NCI-H2107 (cell line): ENCODE data around the gene PHF21A.

Experiments used
- DNase-seq: peaks from one replicate; lab custom pipeline; 2025; lab: John Stamatoyannopoulos, UW

PHF21A gene

DNA sequence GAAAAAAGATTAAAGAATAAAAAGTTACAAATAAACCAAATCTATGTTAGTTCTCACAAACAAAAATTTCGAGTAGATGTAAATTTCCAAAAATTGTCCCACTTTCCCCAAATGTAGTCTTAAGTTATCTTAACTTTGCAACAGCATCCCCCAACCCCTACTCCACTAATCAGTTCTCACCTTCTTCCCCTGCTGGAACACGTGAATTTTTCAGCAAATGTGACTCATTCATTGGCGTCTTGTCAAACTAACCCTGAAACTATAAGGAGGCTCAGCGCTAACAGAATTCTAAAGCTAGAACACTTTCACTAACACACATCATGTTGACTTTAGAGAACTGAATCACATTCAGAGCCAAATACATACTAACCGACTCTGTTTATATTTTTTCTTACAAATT is 46.1 kb downstream of the PHF21A start:
- no peak for DNase-seq

- DNase-seq = no peak
Observed at GRCh38 chr11:46073632-46074031, 47.6 kb downstream of the PHF21A start.

DNA sequence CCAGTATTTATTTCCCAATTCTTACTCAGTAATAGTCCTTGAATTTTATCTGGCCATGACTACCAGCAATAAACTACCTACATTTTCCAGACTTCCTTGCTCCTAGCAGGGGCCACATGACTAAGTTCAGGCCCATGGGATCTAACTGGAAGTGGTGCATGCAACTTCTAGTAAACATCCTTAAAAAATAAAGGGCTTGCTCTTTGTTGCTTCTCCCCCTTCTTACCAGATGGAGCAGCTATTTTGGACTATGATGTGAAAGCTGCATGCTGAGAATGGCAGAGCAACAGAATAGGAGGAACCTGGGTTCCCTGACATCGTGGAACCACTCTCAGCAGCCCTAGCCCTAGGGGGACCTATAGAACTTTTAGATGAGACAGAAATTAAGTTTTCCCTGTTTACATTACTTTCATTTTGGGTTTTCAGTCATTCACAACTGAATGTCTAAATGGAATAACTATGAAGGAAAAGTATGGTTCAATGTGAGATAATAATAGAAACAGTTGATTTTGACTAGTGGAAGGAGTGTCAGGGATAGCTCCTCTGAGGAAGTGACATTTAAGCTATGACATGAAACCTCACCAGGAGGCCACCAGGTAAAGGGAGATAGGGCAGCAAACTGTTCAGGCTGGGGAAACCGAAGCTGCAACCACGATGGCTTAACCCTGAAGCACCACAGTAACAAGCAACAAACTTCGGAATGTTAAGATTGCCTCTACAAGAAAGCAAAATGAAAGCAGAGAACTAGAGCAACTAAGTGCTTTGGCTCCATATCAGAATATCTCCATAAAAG is 48.9 kb downstream of the PHF21A start:
- DNase-seq = no peak

GRCh38 chr11:46071091-46071490 is 50.2 kb downstream of the PHF21A start:
- DNase-seq = no peak

- DNase-seq = no peak
Observed at GRCh38 chr11:46069595-46069994, 51.7 kb downstream of the PHF21A start.

- no peak for DNase-seq
Observed at GRCh38 chr11:46066335-46066734, 54.9 kb downstream of the PHF21A start.

GRCh38 chr11:46065681-46066080 is 55.6 kb downstream of the PHF21A start:
- no peak for DNase-seq

DNA sequence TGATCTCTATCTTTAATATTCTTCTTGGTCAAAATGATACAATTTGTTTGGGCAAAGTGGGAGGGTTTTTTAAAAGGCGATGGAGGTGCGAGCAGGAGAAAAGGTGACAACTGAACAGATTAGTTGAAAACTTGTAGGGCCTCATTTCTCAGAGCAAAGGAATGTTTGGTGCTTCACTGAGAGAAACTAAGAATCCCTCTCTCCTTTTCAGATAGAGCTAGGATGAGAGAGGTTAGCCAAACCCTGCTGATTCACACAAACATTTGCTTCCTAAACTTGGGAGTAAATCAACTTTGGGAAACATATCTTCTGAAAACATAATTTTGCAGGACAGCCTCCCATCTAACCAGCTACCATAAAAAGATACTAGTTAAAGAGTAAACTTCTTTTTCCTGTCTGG is 57.0 kb downstream of the PHF21A start:
- no peak for DNase-seq

DNA sequence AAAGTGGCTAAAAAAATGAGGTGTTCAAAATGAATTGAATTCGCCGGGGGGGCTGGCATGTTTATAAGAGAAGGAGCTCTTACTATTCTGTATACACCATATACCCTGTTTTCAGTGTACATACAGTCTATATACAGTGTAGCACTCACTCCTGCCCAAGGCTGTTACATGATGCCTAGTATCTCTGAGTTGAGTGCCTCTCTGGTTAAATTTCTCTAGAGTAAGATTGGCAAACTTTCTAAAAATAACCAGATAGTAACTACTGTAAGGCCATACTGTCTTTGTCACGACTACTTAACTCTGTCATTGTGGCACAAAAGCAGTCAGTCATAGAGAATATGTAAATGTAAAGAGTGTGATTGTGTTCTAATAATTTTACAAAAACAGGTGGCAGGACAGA is 58.1 kb downstream of the PHF21A start:
- DNase-seq = no peak

DNA sequence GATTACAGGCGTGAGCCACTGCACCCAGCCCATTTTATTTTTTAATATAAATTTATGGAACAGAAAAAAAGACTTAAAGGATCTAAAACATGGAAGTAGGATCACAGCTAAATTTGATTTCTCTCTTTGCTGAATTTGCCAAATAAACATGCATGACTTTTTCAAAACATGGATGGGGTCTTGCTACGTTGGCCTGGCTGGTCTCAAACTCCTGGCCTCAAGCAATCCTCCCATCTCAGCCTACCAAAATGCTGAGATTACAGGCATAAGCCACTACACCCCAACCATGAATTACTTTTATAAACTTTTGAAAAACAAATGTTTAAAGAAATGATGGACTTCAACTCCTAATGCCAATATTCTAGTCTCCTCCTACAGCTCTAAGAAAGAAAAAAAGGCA is 61.2 kb downstream of the PHF21A start:
- DNase-seq = no peak

- DNase-seq = no peak
Observed at GRCh38 chr11:46057489-46057888, 63.8 kb downstream of the PHF21A start.

DNA sequence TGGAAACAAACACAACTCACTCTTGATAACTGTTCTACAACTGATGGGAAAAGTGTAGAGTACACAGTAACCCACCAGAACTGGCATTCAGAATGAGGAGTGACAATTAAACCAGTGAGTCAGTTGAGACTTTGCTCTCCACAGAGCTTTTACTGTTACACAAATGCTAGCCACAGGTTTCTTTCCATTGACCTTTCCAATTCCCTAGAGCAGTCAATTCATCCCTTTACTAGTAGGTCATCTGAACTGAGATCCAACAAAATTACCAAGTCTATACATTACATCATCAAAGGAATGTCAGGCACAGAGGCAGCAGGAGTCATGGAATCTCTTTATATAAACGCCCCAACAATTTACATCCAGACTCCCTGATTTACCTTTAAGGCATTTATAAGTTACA is 65.9 kb downstream of the PHF21A start:
- no peak for DNase-seq

- no peak for DNase-seq
Observed at GRCh38 chr11:46051102-46051501, 70.2 kb downstream of the PHF21A start.

DNA sequence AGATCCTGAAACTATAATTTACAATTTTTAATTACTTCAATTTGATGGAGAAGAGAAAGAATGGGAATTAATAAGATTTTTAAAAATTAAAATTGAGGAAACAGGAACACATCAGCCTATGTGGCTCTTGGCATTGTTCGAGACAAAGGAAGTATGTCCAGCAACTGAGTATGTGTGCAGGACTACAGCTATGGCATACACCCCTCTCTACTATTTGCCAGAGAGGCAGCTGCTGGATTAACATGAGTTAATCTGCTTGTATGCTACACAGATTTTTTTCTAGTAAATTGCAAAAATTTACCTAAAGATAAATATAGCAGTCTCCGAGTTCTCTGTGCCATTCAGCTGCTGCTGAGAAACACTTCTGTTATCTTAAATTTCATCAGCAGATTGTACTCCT is 70.6 kb downstream of the PHF21A start:
- no peak for DNase-seq

- DNase-seq = no peak
Observed at GRCh38 chr11:46050003-46050461, 71.2 kb downstream of the PHF21A start.

- no peak for DNase-seq
Observed at GRCh38 chr11:46049325-46049897, 71.8 kb downstream of the PHF21A start.

DNA sequence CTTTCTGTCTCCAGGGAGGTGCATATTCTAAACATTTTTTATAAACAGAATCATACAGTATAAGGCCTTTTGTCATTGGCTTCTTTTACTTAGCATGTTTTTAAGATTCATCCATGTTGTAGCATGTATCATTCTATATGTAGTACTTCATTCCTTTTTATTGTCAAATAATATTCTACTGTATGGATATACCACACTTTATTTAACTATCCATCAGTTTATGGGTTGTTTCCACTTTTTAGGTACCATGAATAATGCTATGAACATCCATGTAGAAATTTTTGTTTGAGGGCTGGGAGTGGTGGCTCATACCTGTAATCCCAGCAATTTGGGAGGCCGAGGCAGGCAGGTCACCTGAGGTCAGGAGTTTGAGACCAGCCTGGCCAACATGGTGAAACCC is 73.1 kb downstream of the PHF21A start:
- no peak for DNase-seq

DNA sequence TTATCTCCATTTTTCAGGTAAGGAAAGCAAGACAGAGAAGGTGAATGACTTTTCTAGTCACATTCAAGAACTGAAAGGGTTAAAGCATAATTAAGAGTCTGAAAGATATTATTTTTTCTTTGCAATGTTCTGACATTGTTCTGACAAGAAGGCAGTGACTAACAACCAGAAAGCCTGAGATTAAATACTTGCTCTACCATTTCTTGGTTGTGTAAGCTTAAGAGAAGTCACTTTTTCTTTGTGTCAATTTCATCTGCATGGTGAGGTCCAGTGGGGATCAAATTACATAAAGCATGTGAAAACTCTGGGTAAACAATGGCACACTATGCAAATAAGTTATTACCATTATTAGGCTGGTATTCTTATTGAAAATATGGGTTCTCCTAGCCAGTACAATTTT is 73.7 kb downstream of the PHF21A start:
- DNase-seq = no peak

GRCh38 chr11:46045811-46046210 is 75.4 kb downstream of the PHF21A start:
- DNase-seq = no peak

DNA sequence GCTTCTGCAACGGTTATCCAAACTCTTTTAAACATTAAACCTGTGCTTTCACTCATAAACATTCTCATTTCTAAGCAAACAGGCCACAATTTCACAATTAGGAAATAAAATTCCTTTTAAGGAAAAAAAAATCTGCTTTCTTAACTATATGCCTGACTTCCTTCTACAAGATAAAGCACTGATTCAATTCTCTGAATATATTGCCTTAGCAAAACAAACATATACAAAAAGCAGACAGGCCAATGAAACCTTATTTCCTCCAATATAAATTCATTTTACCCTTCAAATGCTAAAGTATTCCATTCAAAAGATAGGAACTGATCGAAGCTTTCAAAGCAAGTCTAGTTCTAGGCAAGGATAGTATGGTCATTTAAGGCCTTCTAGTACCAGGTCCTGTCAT is 76.7 kb downstream of the PHF21A start:
- no peak for DNase-seq

DNA sequence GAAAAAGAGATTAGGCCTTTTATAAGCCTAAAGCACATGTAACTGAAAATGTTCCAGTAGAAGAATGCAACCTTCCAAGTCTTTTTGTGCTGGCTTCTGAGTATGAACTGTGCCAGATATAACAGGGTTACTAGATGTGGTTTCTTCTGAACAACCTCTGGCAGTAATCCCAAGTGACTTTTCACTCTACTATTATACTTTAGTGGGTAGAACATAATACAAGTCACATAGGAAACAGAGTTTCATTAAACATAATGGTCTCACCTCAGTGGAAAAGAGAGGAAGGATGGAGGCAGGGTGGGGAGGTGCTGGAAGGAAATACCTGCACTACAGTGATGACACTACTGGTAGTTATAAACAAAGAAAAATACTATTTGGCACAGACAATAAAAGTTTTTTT is 81.3 kb downstream of the PHF21A start:
- no peak for DNase-seq

DNA sequence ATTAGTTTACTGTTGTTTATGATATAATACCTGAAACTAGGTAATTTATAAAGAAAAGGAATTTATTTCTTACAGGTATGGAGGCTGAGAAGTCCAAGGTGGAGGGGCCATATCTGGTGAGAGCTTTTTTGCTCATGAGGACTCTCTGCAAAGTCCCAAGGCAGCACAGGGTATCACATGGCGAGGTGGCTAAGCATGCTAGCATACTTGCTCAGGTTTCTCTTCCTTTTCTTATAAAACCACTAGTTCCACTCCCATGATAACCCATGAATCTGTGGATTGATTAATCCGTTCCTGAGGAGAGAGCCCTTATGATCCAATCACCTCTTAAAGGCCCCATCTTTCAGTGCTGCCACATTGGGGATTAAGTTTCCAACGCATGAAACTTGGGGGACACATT is 82.7 kb downstream of the PHF21A start:
- no peak for DNase-seq

DNA sequence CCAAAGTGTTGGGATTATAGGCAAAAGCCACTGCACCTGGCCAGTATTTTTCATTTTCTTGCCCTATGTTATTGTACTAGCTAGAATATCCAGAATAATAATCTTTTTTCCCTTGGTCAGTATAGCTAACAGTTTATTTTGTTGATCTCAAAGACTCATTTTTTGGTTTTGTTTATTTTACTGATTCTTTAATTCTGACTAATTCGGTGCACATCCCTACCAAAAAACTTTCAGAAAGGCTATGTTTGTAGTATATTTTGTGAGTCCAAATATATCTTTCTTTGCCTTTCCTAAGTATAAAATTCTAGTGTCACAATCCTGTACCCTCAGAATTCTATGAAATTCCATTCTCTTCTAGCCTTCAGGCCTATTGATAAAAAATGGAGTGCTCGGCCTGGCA is 84.3 kb downstream of the PHF21A start:
- no peak for DNase-seq

DNA sequence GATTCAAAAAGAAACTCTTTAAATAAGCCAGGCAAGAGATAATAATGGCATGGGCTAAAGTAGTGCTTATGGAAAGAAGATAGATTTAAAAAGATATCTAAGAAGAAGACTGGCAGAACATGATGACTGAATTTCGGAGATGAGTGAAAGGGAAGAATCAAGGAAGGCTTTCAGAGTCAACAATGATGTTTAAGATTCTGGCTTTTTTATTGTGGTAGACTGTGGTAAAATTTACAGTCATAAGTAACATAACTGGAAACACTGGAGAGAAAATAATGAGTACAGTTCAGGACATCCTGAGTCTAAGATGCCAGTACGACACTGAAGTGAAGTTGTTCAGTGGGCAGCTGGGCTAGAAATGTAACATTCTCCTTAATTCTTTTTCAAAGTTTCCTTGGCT is 85.2 kb downstream of the PHF21A start:
- no peak for DNase-seq
